ENCODE data around the gene NEK4.
"Not testable (repeated sequence)": the region's sequence is repeated elsewhere in the genome, so short reads cannot be mapped to it uniquely, and the experiment has no call there.

The NEK4 gene

DNA sequence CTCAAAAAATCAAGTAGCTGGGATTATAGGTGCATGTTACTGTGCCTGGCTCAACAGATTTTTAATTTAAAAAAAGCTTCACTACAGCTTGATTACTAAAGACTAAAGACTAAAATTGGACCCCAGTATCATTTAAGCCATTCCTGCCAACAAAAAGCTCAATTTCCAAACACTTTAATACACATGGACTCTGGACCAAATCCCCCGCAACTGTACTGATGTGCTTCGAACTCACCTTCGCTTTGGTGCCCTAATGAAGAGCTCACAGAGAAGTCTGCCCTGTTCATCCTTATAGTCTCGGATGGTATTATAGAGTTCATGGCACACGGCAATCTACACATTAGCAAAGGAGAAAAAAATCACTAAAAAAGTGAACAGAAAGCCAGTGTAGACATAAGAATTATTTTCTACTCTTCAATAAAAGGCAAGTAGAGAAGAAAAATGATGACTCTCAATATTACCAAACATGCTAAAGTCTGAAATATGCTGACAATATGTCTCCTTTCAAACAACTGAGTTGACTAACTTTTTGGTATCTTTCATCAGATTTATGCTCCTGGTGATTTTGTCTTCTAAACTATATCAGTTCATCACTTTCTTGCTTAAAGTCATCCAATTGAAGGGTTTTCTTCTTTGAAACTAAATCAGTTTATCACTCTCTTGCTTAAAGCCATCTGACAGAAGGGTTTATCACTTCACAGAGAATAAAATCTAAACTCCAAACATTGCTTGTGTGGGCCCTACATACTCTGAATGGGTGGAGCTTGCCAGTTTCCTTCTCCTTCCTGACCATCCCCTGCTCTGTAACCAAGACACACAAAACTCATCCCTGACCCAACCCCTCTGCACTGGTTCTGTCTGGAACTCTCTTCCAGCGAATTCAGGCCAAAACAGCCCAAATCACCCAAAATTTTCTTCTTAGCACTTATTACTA is 92.2 kb downstream of the NEK4 start:
- no peak for DNase-seq (ENCODE audit: low read depth in 1 of 2, low spot score in 1 of 2)

- not testable (repeated sequence) for DNase-seq (ENCODE audit: low read depth in 1 of 2, low spot score in 1 of 2)
These were observed 94.5 kb downstream of the NEK4 start for GRCh38 chr3:52676201-52676600.

DNA sequence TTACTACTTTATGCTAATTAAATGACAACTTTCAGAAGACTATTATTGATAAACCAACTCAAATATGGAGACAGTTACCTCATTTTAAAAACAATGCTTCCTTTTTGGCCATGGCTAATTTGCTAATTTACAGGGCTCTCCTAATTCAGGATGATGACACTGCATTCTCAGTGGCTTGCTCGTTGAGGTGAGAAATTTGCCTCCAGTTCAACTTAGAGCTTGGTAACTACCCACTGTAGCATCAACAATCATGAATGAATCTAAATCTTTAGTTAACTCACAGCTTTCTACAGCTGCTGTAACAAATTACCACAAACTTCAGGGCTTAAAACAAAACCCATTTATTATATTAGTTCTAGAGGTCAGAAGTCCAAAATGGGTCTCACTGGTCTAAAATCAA is 99.1 kb downstream of the NEK4 start:
- no peak for DNase-seq (ENCODE audit: low read depth in 1 of 2, low spot score in 1 of 2)

- DNase-seq (ENCODE audit: low read depth in 1 of 2, low spot score in 1 of 2) = peak in 1 of 2 donors; percentile 20
These were observed 99.9 kb downstream of the NEK4 start for GRCh38 chr3:52670621-52671521.

- DNase-seq (ENCODE audit: low read depth in 1 of 2, low spot score in 1 of 2) = no peak
These were observed 107.6 kb downstream of the NEK4 start for GRCh38 chr3:52663098-52663497.

DNA sequence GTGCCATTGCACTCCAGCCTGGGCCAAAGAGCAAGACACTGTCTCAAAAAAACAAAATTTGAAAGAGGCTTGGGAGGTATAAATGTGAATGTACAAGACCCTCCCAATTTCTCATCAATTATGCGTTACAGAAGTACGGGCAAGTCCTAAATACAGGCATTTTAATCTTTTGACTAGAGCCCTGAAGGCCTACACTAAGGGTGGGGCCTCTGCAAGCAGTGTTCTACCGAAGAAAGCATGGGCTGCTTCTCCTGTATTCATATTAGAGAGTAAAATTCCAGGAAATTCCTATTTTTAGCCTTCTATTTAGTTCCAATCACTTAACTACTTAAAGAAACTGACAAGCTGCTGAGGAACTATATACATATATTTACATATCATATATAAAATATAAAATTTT is 110.7 kb downstream of the NEK4 start:
- DNase-seq (ENCODE audit: low read depth in 1 of 2, low spot score in 1 of 2) = no peak

Data from activated T-helper 1 cell treated with anti-CD3 and anti-CD28 coated beads, Interleukin-2, amount 50 U/mL, for 16 hours (primary cell).